LNCAP (cell line): ENCODE data around the gene EDA.

Experiments used
- TF ChIP-seq, protein P1 (sequence below): fragments of 450-650 bp; IDR thresholded peaks from 2 replicates; pipeline ENCODE4 v1.5.1; 2017; ENCODE audit warnings: mild to moderate bottlenecking

Gene EDA

DNA sequence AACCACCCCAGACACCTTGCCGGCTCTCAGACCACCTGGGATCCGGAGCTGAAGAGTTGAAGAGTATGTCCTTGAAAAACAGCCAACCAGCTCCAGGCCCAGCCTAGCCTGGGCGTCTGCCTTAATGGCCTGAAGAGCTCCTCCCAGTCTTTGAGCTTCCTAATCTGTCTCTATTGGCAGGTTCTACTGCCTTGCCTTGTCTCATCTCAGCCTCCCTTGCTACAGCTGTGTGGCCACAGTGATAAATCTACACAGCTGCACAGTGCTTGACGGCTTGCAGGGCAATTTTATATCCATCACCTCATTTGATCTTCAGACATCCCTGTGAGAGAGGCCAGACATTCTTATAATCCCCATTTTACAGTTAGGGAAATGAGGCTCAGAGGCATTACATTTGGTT lies 413.9 kb downstream of the EDA start:
- TF ChIP-seq, protein P1, sequence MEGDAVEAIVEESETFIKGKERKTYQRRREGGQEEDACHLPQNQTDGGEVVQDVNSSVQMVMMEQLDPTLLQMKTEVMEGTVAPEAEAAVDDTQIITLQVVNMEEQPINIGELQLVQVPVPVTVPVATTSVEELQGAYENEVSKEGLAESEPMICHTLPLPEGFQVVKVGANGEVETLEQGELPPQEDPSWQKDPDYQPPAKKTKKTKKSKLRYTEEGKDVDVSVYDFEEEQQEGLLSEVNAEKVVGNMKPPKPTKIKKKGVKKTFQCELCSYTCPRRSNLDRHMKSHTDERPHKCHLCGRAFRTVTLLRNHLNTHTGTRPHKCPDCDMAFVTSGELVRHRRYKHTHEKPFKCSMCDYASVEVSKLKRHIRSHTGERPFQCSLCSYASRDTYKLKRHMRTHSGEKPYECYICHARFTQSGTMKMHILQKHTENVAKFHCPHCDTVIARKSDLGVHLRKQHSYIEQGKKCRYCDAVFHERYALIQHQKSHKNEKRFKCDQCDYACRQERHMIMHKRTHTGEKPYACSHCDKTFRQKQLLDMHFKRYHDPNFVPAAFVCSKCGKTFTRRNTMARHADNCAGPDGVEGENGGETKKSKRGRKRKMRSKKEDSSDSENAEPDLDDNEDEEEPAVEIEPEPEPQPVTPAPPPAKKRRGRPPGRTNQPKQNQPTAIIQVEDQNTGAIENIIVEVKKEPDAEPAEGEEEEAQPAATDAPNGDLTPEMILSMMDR: no peak

- TF ChIP-seq, protein P1: peak; percentile 68
Observed at GRCh38 chrX:70030301-70030767, 414.4 kb downstream of the EDA start.

- TF ChIP-seq, protein P1: no peak
Observed at GRCh38 chrX:70032792-70033191, 416.9 kb downstream of the EDA start.

DNA sequence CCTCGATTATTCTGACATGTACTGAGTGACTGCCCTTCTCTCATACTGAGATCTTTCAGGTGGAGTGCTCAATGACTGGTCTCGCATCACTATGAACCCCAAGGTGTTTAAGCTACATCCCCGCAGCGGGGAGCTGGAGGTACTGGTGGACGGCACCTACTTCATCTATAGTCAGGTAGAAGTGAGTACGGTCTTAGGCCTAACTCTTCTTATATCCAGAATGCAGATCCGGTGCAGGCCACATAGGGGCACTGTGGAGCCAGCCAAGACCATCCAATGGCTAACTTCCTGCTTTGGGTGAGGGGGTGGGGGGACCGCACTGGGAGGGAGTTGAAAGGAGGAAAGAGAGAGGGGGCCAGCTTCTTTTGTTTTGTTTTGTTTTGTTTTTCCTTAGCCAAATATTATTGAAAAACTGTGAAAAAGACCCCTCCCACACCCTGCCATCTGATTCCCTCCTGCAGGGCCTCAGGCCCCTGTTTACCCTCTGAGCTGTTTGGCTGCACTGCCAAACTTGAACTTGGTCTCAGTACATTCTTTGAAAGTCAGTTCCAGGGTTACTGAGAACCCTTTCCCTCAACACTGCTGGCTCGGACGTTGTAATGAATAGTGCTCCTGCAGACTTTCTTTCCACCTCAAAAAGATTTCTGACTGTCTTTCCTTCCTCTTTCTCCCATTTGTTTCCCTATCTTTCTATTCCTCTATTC lies 417.6 kb downstream of the EDA start:
- TF ChIP-seq, protein P1: peak; percentile 60

GRCh38 chrX:70034646-70035045 lies 418.7 kb downstream of the EDA start:
- TF ChIP-seq, protein P1: no peak

- TF ChIP-seq, protein P1: no peak
Observed at GRCh38 chrX:70038515-70038914, 422.6 kb downstream of the EDA start.

DNA sequence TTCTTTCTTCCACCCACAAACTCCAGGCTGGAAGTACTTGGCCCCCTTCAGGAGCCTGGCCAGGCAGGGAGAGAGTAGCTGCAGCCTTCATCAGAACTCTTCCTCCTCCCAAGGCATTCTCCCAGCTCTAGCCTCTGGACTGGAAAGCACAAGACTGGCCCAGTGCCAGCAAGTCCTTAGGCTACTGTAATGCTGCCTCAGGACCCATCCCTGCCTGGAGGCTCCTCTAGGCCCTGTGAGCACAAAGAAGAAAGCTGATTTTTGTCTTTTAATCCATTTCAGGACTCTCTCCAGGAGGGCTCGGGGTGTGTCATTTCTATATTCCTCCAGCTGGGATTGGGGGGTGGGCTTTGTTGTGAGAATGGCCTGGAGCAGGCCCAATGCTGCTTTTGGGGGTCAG lies 423.0 kb downstream of the EDA start:
- TF ChIP-seq, protein P1: no peak

- TF ChIP-seq, protein P1: no peak
Observed at GRCh38 chrX:70039758-70040157, 423.8 kb downstream of the EDA start.
